ENCODE data around the gene HEBP1. TPM values are rescaled to one million over a fixed set of nuclear protein-coding genes. Genes with fewer than 3 reads are reported as not detected.

The HEBP1 gene
- total RNA-seq, 3 donors from 2014 or later (not counting 1 experiment from before 2014, with no cell fraction given), result 10.8 to 13.5 (median 11.9) TPM

GRCh38 chr12:12999271-12999958 is 650 bp downstream of the HEBP1 start:
- 62% methylated on average over 22 of the region's 22 CpGs for WGBS (ENCODE audit: insufficient coverage)
- peaks cover 2% of the 10 kb centered on the region for H3K27me3 ChIP-seq (ENCODE audit: control insufficient read depth, insufficient read depth, low read length)
- no peaks in the 10 kb centered on the region for H3K36me3 ChIP-seq (ENCODE audit: control insufficient read depth, insufficient read depth, low read length)
- no peak for DNase-seq
- H3K27ac Mint-ChIP-seq, result peak overlapping the region in 1 of 2 donors; percentile 89
- peak overlapping the region; percentile 92 for H3K4me3 Mint-ChIP-seq
- H3K4me1 ChIP-seq (ENCODE audit: control insufficient read depth, insufficient read depth, low read length), result peaks cover 25% of the 10 kb centered on the region
- TF ChIP-seq, protein P1, sequence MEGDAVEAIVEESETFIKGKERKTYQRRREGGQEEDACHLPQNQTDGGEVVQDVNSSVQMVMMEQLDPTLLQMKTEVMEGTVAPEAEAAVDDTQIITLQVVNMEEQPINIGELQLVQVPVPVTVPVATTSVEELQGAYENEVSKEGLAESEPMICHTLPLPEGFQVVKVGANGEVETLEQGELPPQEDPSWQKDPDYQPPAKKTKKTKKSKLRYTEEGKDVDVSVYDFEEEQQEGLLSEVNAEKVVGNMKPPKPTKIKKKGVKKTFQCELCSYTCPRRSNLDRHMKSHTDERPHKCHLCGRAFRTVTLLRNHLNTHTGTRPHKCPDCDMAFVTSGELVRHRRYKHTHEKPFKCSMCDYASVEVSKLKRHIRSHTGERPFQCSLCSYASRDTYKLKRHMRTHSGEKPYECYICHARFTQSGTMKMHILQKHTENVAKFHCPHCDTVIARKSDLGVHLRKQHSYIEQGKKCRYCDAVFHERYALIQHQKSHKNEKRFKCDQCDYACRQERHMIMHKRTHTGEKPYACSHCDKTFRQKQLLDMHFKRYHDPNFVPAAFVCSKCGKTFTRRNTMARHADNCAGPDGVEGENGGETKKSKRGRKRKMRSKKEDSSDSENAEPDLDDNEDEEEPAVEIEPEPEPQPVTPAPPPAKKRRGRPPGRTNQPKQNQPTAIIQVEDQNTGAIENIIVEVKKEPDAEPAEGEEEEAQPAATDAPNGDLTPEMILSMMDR (IDR thresholded peaks at IDR 0.05), result no peak
- peaks cover 24 to 46% of the 10 kb centered on the region in 2 donors for H3K4me1 Mint-ChIP-seq
- peak overlapping the region; percentile 63 for H3K4me3 ChIP-seq (ENCODE audit: low read length)
- peaks cover 0 to 2% of the 10 kb centered on the region in 2 donors for H3K27me3 Mint-ChIP-seq (ENCODE audit: low read depth in 2 of 2)
- H3K27ac ChIP-seq (ENCODE audit: low read length), result no peak overlapping the region
- no peaks in the 10 kb centered on the region for H3K9me3 ChIP-seq (ENCODE audit: control insufficient read depth, insufficient read depth, low read length)
- no peak for ATAC-seq
- intact Hi-C loops (cut with micrococcal nuclease), result no loop called here
- no peaks in the 10 kb centered on the region for H3K9me3 Mint-ChIP-seq
- no peaks in the 10 kb centered on the region for H3K36me3 Mint-ChIP-seq

- no peak for DNase-seq
Measured at GRCh38 chr12:12998248-12998647, 1.8 kb downstream of the HEBP1 start.

GRCh38 chr12:12997734-12998133 is 2.3 kb downstream of the HEBP1 start:
- no peak overlapping the region for H3K4me3 Mint-ChIP-seq
- Histone ChIP-seq H3K27ac (ENCODE audit: low read length) (no peak overlapping the region), H3K9me3 (ENCODE audit: control insufficient read depth, insufficient read depth, low read length) (no peaks in the 10 kb centered on the region), H3K36me3 (ENCODE audit: control insufficient read depth, insufficient read depth, low read length) (no peaks in the 10 kb centered on the region), H3K27me3 (ENCODE audit: control insufficient read depth, insufficient read depth, low read length) (peaks cover 2% of the 10 kb centered on the region), H3K4me3 (ENCODE audit: low read length) (no peak overlapping the region), H3K4me1 (ENCODE audit: control insufficient read depth, insufficient read depth, low read length) (peaks cover 25% of the 10 kb centered on the region)
- no peaks in the 10 kb centered on the region for H3K9me3 Mint-ChIP-seq
- H3K27me3 Mint-ChIP-seq (ENCODE audit: low read depth in 2 of 2), result peaks cover 0 to 2% of the 10 kb centered on the region in 2 donors
- DNase-seq (no peak), ATAC-seq (no peak)
- intact Hi-C loops (cut with micrococcal nuclease), result no loop called here
- 29% methylated on average over 2 of the region's 2 CpGs for WGBS (ENCODE audit: insufficient coverage)
- no peak overlapping the region for H3K27ac Mint-ChIP-seq
- peaks cover 33 to 57% of the 10 kb centered on the region in 2 donors for H3K4me1 Mint-ChIP-seq
- TF ChIP-seq, protein P1 (IDR thresholded peaks at IDR 0.05), result no peak
- H3K36me3 Mint-ChIP-seq, result no peaks in the 10 kb centered on the region

More at GRCh38 chr12:12998248-12998647, 1.8 kb downstream of the HEBP1 start:
- no peak for ATAC-seq
- TF ChIP-seq, protein P1 (IDR thresholded peaks at IDR 0.05), result no peak
- Mint-ChIP-seq H3K9me3 (no peaks in the 10 kb centered on the region), H3K36me3 (no peaks in the 10 kb centered on the region), H3K4me1 (peaks cover 28 to 52% of the 10 kb centered on the region in 2 donors), H3K4me3 (no peak overlapping the region), H3K27ac (no peak overlapping the region), H3K27me3 (ENCODE audit: low read depth in 2 of 2) (peaks cover 0 to 2% of the 10 kb centered on the region in 2 donors)
- Histone ChIP-seq H3K4me3 (ENCODE audit: low read length) (no peak overlapping the region), H3K36me3 (ENCODE audit: control insufficient read depth, insufficient read depth, low read length) (no peaks in the 10 kb centered on the region), H3K9me3 (ENCODE audit: control insufficient read depth, insufficient read depth, low read length) (no peaks in the 10 kb centered on the region), H3K4me1 (ENCODE audit: control insufficient read depth, insufficient read depth, low read length) (peaks cover 25% of the 10 kb centered on the region), H3K27ac (ENCODE audit: low read length) (no peak overlapping the region), H3K27me3 (ENCODE audit: control insufficient read depth, insufficient read depth, low read length) (peaks cover 2% of the 10 kb centered on the region)
- WGBS (ENCODE audit: insufficient coverage), result 97% methylated on average over 4 of the region's 4 CpGs
- intact Hi-C loops (cut with micrococcal nuclease), result no loop called here

Data from natural killer cell (primary cell).